ENCODE data around the gene SCEL.

GRCh38 chr13:77692746-77693448 is 157.4 kb downstream of the SCEL start:
- TF ChIP-seq CTCF (conservative IDR thresholded peaks at IDR 0.05; ENCODE audit: low read depth in 2 of 2) (no peak), CREB1 (CRISPR knock-in tag; IDR thresholded peaks at IDR 0.05; ENCODE audit: low read depth) (no peak)
